K562 (cell line): ENCODE results near the gene KCNJ13.

ENCODE experiments used
- CHD2 ChIP-seq: IDR thresholded peaks from 2 replicates; pipeline ENCODE4 v1.6.1; 2011; ENCODE audit warnings: low read depth, low read length
- EP300 ChIP-seq: IDR thresholded peaks from 2 replicates; pipeline ENCODE4 v1.6.1; 2012; ENCODE audit warnings: low read length, improper control_type of control experiment
- POLR2AphosphoS5 ChIP-seq: IDR thresholded peaks from 2 replicates; pipeline ENCODE4 v1.6.1; 2011; ENCODE audit warnings: mild to moderate bottlenecking, low read depth, low read length, moderate library complexity; ENCODE audit not compliant: control insufficient read depth, insufficient read depth
- SIN3A ChIP-seq, 2 experiments: fragments of 150-350 bp in 1 of 2; IDR thresholded peaks; 2 replicates each; pipeline ENCODE4 v1.6.1; 2011 to 2016; ENCODE audit warnings: borderline replicate concordance in 2 of 2, low read depth in 2 of 2, low read length in 2 of 2, mild to moderate bottlenecking in 2 of 2, moderate library complexity in 2 of 2; ENCODE audit not compliant: control insufficient read depth in 1 of 2
- ZC3H11A ChIP-seq: IDR thresholded peaks from 2 replicates; pipeline ENCODE4 v1.6.1; 2012; ENCODE audit warnings: low read depth, low read length, improper control_type of control experiment
- ZNF133 ChIP-seq: fragments of 250-450 bp; sonication (Bioruptor Pico); IDR thresholded peaks from 2 replicates; pipeline ENCODE4 v1.4.0; 2020; ENCODE audit warnings: mild to moderate bottlenecking
- ZNF589 ChIP-seq: fragments of 200-800 bp; sonication (Bioruptor generic); IDR thresholded peaks from 2 replicates; pipeline ENCODE4 v1.6.1; 2016; ENCODE audit warnings: low read depth, missing genetic modification characterization, missing compliant biosample characterization
- TF ChIP-seq, protein P1 (sequence below), 3 experiments: IDR thresholded peaks in 2 of 3; conservative IDR thresholded peaks in 1 of 3; 2 replicates each; pipeline ENCODE4 v1.5.1; 2011 to 2012; ENCODE audit warnings: low read length in 3 of 3, mild to moderate bottlenecking in 3 of 3, control low read depth in 2 of 3, improper control_type of control experiment in 1 of 3, inconsistent platforms in 1 of 3, low read depth in 1 of 3, mixed read lengths in 1 of 3, moderate library complexity in 1 of 3; ENCODE audit not compliant: insufficient read depth in 2 of 3
- TF ChIP-seq, protein P2 (sequence below): fragments of 450-650 bp; IDR thresholded peaks from 2 replicates; pipeline ENCODE4 v1.6.1; 2018; ENCODE audit not compliant: partially characterized antibody

DNA sequence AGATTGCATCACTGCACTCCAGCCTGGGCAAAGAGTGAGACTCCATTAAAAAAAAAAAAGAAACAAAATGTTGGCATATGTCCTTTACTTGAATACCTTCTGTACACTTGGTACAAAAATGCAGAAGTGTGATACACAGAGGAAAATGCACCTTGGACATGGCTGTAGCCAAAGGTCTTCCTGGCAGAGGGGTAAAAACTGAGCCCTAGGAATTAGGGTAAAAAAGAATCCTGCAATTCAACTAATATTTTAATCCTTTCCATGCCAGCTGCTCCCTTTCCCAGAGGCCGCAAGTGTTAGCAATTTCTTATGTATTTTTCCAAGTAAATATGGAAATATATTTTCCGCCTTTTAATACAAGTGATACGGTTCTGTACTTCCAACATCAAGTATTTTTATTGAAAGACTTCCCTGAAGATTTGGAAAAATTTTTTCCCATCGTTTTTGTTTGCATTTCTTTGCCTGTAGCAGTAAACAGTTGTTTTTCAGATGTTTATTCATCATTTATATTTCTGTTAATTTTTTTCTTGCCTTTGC, 26.2 kb downstream of the KCNJ13 start:
- no peak for TF ChIP-seq ZC3H11A
- TF ChIP-seq POLR2AphosphoS5 = no peak
- TF ChIP-seq EP300 = no peak
- TF ChIP-seq ZNF589 (CRISPR knock-in tag) = no peak
- no peak for TF ChIP-seq SIN3A (IDR thresholded peaks at IDR 0.05; ENCODE audit: borderline replicate concordance in 2 of 2, control insufficient read depth in 1 of 2, low read depth in 2 of 2, low read length in 2 of 2)
- no peak for TF ChIP-seq ZNF133
- TF ChIP-seq, protein P1, sequence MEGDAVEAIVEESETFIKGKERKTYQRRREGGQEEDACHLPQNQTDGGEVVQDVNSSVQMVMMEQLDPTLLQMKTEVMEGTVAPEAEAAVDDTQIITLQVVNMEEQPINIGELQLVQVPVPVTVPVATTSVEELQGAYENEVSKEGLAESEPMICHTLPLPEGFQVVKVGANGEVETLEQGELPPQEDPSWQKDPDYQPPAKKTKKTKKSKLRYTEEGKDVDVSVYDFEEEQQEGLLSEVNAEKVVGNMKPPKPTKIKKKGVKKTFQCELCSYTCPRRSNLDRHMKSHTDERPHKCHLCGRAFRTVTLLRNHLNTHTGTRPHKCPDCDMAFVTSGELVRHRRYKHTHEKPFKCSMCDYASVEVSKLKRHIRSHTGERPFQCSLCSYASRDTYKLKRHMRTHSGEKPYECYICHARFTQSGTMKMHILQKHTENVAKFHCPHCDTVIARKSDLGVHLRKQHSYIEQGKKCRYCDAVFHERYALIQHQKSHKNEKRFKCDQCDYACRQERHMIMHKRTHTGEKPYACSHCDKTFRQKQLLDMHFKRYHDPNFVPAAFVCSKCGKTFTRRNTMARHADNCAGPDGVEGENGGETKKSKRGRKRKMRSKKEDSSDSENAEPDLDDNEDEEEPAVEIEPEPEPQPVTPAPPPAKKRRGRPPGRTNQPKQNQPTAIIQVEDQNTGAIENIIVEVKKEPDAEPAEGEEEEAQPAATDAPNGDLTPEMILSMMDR (IDR thresholded peaks at IDR 0.05 in 2 of 3, conservative IDR thresholded peaks at IDR 0.05 in 1 of 3; ENCODE audit: insufficient read depth in 2 of 3, low read depth in 1 of 3, low read length in 3 of 3) = no peak
- TF ChIP-seq, protein P2, sequence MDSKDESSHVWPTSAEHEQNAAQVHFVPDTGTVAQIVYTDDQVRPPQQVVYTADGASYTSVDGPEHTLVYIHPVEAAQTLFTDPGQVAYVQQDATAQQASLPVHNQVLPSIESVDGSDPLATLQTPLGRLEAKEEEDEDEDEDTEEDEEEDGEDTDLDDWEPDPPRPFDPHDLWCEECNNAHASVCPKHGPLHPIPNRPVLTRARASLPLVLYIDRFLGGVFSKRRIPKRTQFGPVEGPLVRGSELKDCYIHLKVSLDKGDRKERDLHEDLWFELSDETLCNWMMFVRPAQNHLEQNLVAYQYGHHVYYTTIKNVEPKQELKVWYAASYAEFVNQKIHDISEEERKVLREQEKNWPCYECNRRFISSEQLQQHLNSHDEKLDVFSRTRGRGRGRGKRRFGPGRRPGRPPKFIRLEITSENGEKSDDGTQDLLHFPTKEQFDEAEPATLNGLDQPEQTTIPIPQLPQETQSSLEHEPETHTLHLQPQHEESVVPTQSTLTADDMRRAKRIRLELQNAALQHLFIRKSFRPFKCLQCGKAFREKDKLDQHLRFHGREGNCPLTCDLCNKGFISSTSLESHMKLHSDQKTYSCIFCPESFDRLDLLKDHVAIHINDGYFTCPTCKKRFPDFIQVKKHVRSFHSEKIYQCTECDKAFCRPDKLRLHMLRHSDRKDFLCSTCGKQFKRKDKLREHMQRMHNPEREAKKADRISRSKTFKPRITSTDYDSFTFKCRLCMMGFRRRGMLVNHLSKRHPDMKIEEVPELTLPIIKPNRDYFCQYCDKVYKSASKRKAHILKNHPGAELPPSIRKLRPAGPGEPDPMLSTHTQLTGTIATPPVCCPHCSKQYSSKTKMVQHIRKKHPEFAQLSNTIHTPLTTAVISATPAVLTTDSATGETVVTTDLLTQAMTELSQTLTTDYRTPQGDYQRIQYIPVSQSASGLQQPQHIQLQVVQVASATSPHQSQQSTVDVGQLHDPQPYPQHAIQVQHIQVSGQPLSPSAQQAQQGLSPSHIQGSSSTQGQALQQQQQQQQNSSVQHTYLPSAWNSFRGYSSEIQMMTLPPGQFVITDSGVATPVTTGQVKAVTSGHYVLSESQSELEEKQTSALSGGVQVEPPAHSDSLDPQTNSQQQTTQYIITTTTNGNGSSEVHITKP = no peak
- no peak for TF ChIP-seq CHD2
